Tibial artery (tissue), 4 donors: ENCODE data around the gene GDF11.

Experiments used
- DNase-seq, 2 donors: peaks; one replicate each; pipeline ENCODE4 v3.0.0-alpha.2; 2019
- H3K27ac ChIP-seq, 2 donors: fragments of 200-600 bp; sonication (generic) in 1 of 2; 1 replicate in 1 of 2; 2 replicates in 1 of 2; pipeline ENCODE4 v1.5.1; 2018 to 2019; ENCODE audit warnings: mild to moderate bottlenecking in 1 of 2
- H3K27me3 ChIP-seq, 2 donors: fragments of 200-600 bp; sonication (generic) in 1 of 2; one replicate each; pipeline versions ENCODE4 v1.5.1 to v1.6.0; 2016 to 2019
- H3K36me3 ChIP-seq, 3 donors: fragments of 200-600 bp; sonication (generic) in 2 of 3; one replicate each; pipeline ENCODE4 v1.5.1; 2016 to 2019; ENCODE audit warnings: mild to moderate bottlenecking in 2 of 3
- H3K4me1 ChIP-seq, 4 donors: fragments of 200-600 bp; sonication (generic) in 2 of 4; 1 replicate in 3 of 4; 2 replicates in 1 of 4; pipeline ENCODE4 v1.5.1; 2016 to 2019
- H3K4me3 ChIP-seq, 2 donors: fragments of 200-600 bp; sonication (generic) in 1 of 2; 1 replicate in 1 of 2; 2 replicates in 1 of 2; pipeline ENCODE4 v1.5.1; 2018 to 2019; ENCODE audit warnings: mild to moderate bottlenecking in 2 of 2
- H3K9me3 ChIP-seq, 3 donors: fragments of 200-600 bp; sonication (generic) in 1 of 3; one replicate each; pipeline ENCODE4 v1.5.1; 2016 to 2019
- CTCF ChIP-seq, 2 experiments: fragments of 200-600 bp in 1 of 2; fragments of 450-650 bp in 1 of 2; IDR thresholded peaks; one replicate each; pipeline ENCODE4 v1.5.1; 2017 to 2019; ENCODE audit warnings: antibody characterized with exemption in 2 of 2, mild to moderate bottlenecking in 1 of 2, moderate library complexity in 1 of 2
- intact Hi-C: fragments of 100-400 bp; cut with DNase I; formaldehyde crosslinking; loops from one replicate; pipeline ENCODE4 v1.15.0; 2023; ENCODE audit warnings: low total_unique reads

GDF11 gene

GRCh38 chr12:55762646-55763045 is 19.7 kb downstream of the GDF11 start:
- no peaks in the 10 kb centered on the region for H3K9me3 ChIP-seq
- H3K4me3 ChIP-seq = no peak overlapping the region
- H3K4me1 ChIP-seq = no peaks in the 10 kb centered on the region
- no peak for DNase-seq
- intact Hi-C loops = no loop called here
- H3K27me3 ChIP-seq = no peaks in the 10 kb centered on the region
- TF ChIP-seq CTCF (IDR thresholded peaks at IDR 0.05) = no peak
- H3K36me3 ChIP-seq = peaks cover 37 to 71% (median 40%) of the 10 kb centered on the region in 3 donors
- no peak overlapping the region for H3K27ac ChIP-seq

- Histone ChIP-seq H3K27me3 (no peaks in the 10 kb centered on the region), H3K9me3 (no peaks in the 10 kb centered on the region), H3K4me3 (no peak overlapping the region), H3K27ac (no peak overlapping the region), H3K36me3 (peaks cover 18 to 61% (median 25%) of the 10 kb centered on the region in 3 donors), H3K4me1 (no peaks in the 10 kb centered on the region)
- no peak for DNase-seq
- no peak for TF ChIP-seq CTCF (IDR thresholded peaks at IDR 0.05)
- intact Hi-C loops = no loop called here
These were observed 22.9 kb downstream of the GDF11 start for GRCh38 chr12:55765736-55766290.

DNA sequence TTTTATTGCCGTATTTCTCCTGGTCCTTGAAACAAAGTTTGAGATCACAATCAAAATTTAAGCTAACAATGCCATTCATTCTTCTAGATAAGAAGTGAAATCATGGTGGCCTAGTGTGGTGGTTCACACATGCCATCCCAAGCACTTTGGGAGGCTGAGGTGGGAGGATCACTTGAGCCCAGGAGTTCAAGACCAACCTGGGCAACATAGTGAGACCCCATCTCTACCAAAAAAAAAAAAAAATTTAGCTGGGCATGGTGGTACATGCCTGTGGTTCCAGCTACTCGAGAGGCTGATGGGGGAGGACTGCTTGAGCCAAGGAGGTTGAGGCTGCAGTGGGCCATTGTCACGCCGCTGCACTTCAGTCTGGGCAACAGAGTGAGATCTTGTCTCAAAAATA is 24.2 kb downstream of the GDF11 start:
- DNase-seq = no peak
- Histone ChIP-seq H3K27me3 (no peaks in the 10 kb centered on the region), H3K4me1 (no peaks in the 10 kb centered on the region), H3K4me3 (no peak overlapping the region), H3K27ac (no peak overlapping the region), H3K36me3 (peaks cover 11 to 57% (median 30%) of the 10 kb centered on the region in 3 donors), H3K9me3 (no peaks in the 10 kb centered on the region)
- TF ChIP-seq CTCF (IDR thresholded peaks at IDR 0.05) = no peak
- intact Hi-C loops = no loop called here

GRCh38 chr12:55771736-55772135 is 28.8 kb downstream of the GDF11 start:
- no peaks in the 10 kb centered on the region for H3K4me1 ChIP-seq
- H3K27me3 ChIP-seq = no peaks in the 10 kb centered on the region
- no peaks in the 10 kb centered on the region for H3K9me3 ChIP-seq
- TF ChIP-seq CTCF (IDR thresholded peaks at IDR 0.05) = no peak
- H3K4me3 ChIP-seq = no peak overlapping the region
- no peak for DNase-seq
- H3K27ac ChIP-seq = no peak overlapping the region
- intact Hi-C loops = no loop called here
- H3K36me3 ChIP-seq = peaks cover 6 to 60% (median 22%) of the 10 kb centered on the region in 3 donors

- no peak for TF ChIP-seq CTCF (IDR thresholded peaks at IDR 0.05)
- no peaks in the 10 kb centered on the region for H3K9me3 ChIP-seq
- intact Hi-C loops = no loop called here
- no peak for DNase-seq
- H3K4me1 ChIP-seq = no peaks in the 10 kb centered on the region
- H3K4me3 ChIP-seq = no peak overlapping the region
- no peak overlapping the region for H3K27ac ChIP-seq
- H3K27me3 ChIP-seq = no peaks in the 10 kb centered on the region
- peaks cover 43 to 83% (median 48%) of the 10 kb centered on the region in 3 donors for H3K36me3 ChIP-seq
These were observed 34.9 kb downstream of the GDF11 start for GRCh38 chr12:55777856-55778255.

DNA sequence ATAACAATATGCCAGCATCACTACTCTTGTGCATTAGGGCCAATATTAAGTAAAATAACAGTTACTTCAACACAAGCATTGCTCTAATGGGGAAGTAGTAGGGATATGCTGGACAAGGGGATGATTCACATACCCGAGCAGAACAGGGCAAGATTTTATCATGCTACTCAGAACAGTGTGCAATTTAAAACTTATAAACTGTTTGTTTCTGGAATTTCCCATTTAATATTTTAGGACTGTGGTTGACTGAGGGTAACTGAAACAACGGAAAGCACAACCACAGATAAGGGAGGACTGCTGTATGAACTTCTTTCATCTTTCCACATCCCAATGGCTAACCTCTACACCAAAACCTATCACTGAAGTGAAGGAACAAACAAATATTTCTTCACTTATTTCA is 37.8 kb downstream of the GDF11 start:
- H3K27me3 ChIP-seq = no peaks in the 10 kb centered on the region
- no peak overlapping the region for H3K27ac ChIP-seq
- intact Hi-C loops = no loop called here

More for the DNA sequence above, 37.8 kb downstream of the GDF11 start:
- DNase-seq = no peak
- Histone ChIP-seq H3K36me3 (peaks cover 64 to 94% (median 69%) of the 10 kb centered on the region in 3 donors), H3K4me3 (no peak overlapping the region), H3K9me3 (no peaks in the 10 kb centered on the region), H3K4me1 (no peaks in the 10 kb centered on the region)
- TF ChIP-seq CTCF (IDR thresholded peaks at IDR 0.05) = no peak
